GM19240 (cell line): ENCODE data around the gene ACO1.

Experiments used
- DNase-seq: peaks from one replicate; pipeline ENCODE4 v3.0.0; 2011; ENCODE audit warnings: low spot score; ENCODE audit not compliant: insufficient read length

ACO1 gene

GRCh38 chr9:32487981-32488380, 103.5 kb downstream of the ACO1 start:
- no peak for DNase-seq

- DNase-seq: no peak
Measured at GRCh38 chr9:32490601-32491000, 106.2 kb downstream of the ACO1 start.

- DNase-seq: no peak
Measured at GRCh38 chr9:32497921-32498320, 113.5 kb downstream of the ACO1 start.

- no peak for DNase-seq
Measured at GRCh38 chr9:32500768-32501167, 116.3 kb downstream of the ACO1 start.

GRCh38 chr9:32501868-32502267, 117.4 kb downstream of the ACO1 start:
- DNase-seq: no peak

GRCh38 chr9:32502464-32502863, 118.0 kb downstream of the ACO1 start:
- DNase-seq: no peak

GRCh38 chr9:32503008-32503407, 118.6 kb downstream of the ACO1 start:
- DNase-seq: no peak
